Neuronal stem cell (in vitro differentiated cells): ENCODE results near the gene PEX16.

Source experiments
- DNase-seq: peaks from one replicate; pipeline ENCODE4 v3.0.0-alpha.2; 2013; ENCODE audit warnings: low spot score
- H2AFZ ChIP-seq: one replicate; pipeline ENCODE4 v1.6.1; 2013; ENCODE audit warnings: mild to moderate bottlenecking, low read length, inconsistent platforms
- H2AK5ac ChIP-seq: 2 replicates; pipeline ENCODE4 v1.6.1; 2013; ENCODE audit warnings: low read depth, mild to moderate bottlenecking, inconsistent platforms, low read length, moderate library complexity, mixed read lengths
- H2BK120ac ChIP-seq: 2 replicates; pipeline ENCODE4 v1.6.1; 2013; ENCODE audit warnings: low read depth, mild to moderate bottlenecking, inconsistent platforms, low read length, moderate library complexity, mixed read lengths
- H2BK12ac ChIP-seq: one replicate; pipeline ENCODE4 v1.6.1; 2013; ENCODE audit warnings: low read length, inconsistent platforms
- H2BK15ac ChIP-seq: 2 replicates; pipeline ENCODE4 v1.6.1; 2013; ENCODE audit warnings: mild to moderate bottlenecking, low read length, inconsistent platforms, mixed read lengths
- H2BK5ac ChIP-seq: one replicate; pipeline ENCODE4 v1.6.1; 2013; ENCODE audit warnings: inconsistent platforms, mild to moderate bottlenecking, low read length, moderate library complexity
- H3K14ac ChIP-seq: one replicate; pipeline ENCODE4 v1.6.1; 2013; ENCODE audit warnings: low read length, inconsistent platforms
- H3K18ac ChIP-seq: 2 replicates; pipeline ENCODE4 v1.6.1; 2013; ENCODE audit warnings: low read length, inconsistent platforms
- H3K23ac ChIP-seq: 2 replicates; pipeline ENCODE4 v1.6.1; 2013; ENCODE audit warnings: low read depth, mild to moderate bottlenecking, mixed read lengths, low read length, inconsistent platforms; ENCODE audit not compliant: poor library complexity
- H3K27ac ChIP-seq: replicated peaks from 3 replicates; pipeline ENCODE4 v1.5.1; 2013; ENCODE audit warnings: low read length, inconsistent platforms
- H3K27me3 ChIP-seq, 3 experiments: 2 replicates each; pipeline ENCODE4 v1.6.1; 2013; ENCODE audit warnings: low read length in 3 of 3, mild to moderate bottlenecking in 2 of 3, inconsistent platforms in 1 of 3, low read depth in 1 of 3, mixed read lengths in 1 of 3, moderate library complexity in 1 of 3; ENCODE audit not compliant: control insufficient read depth in 3 of 3, insufficient read depth in 3 of 3
- H3K36me3 ChIP-seq, 2 donors: replicated peaks in 1 of 2; 2 replicates each; pipeline ENCODE4 v1.6.1; 2013; ENCODE audit warnings: low read length in 2 of 2; ENCODE audit not compliant: control insufficient read depth in 2 of 2, insufficient read depth in 2 of 2
- H3K4ac ChIP-seq: 2 replicates; pipeline ENCODE4 v1.6.1; 2013; ENCODE audit warnings: inconsistent platforms, mild to moderate bottlenecking, low read length, moderate library complexity
- H3K4me1 ChIP-seq, 2 donors: 1 replicate in 1 of 2; 2 replicates in 1 of 2; pipeline ENCODE4 v1.6.1; 2013; ENCODE audit warnings: low read length in 2 of 2, low read depth in 1 of 2; ENCODE audit not compliant: control insufficient read depth in 2 of 2, insufficient read depth in 1 of 2
- H3K4me2 ChIP-seq: one replicate; pipeline ENCODE4 v1.6.1; 2013; ENCODE audit warnings: mild to moderate bottlenecking, low read length, inconsistent platforms; ENCODE audit not compliant: insufficient read depth, poor library complexity, severe bottlenecking
- H3K4me3 ChIP-seq, 2 donors: 2 replicates each; pipeline ENCODE4 v1.5.1; 2013; ENCODE audit warnings: low read length in 2 of 2, mild to moderate bottlenecking in 2 of 2, inconsistent platforms in 1 of 2, moderate library complexity in 1 of 2
- H3K79me1 ChIP-seq: one replicate; pipeline ENCODE4 v1.6.1; 2013; ENCODE audit warnings: low read depth, mild to moderate bottlenecking, inconsistent platforms, low read length, moderate library complexity
- H3K9ac ChIP-seq: one replicate; pipeline ENCODE4 v1.6.1; 2013; ENCODE audit warnings: mild to moderate bottlenecking, low read depth, low read length, inconsistent platforms; ENCODE audit not compliant: poor library complexity
- H3K9me3 ChIP-seq, 2 donors: replicated peaks in 1 of 2; 2 replicates each; pipeline versions ENCODE3 to v1.6.1; 2013; ENCODE audit warnings: low read length in 2 of 2, mild to moderate bottlenecking in 2 of 2, inconsistent platforms in 1 of 2, low read depth in 1 of 2, mixed read lengths in 1 of 2, moderate library complexity in 1 of 2; ENCODE audit not compliant: control insufficient read depth in 2 of 2, insufficient read depth in 1 of 2
- H4K8ac ChIP-seq: one replicate; pipeline ENCODE4 v1.6.1; 2013; ENCODE audit warnings: low read depth, mild to moderate bottlenecking, inconsistent platforms, low read length, moderate library complexity
- H4K91ac ChIP-seq: one replicate; pipeline ENCODE4 v1.6.1; 2013; ENCODE audit warnings: low read length, low read depth, mild to moderate bottlenecking, inconsistent platforms; ENCODE audit not compliant: poor library complexity
- WGBS, 2 donors: extraction: QIAGEN DNeasy Blood & Tissue Kit; methylation state at CpG; one replicate each; pipeline ENCODE4 v1.1.7; 2013; ENCODE audit warnings: missing lambda C conversion rate in 2 of 2, mixed read lengths in 1 of 2; ENCODE audit not compliant: insufficient read length in 2 of 2, insufficient replicate concordance in 1 of 2; ENCODE audit errors: extremely low coverage in 2 of 2; 5-methylcytosine and 5-hydroxymethylcytosine counted together

The PEX16 gene

DNA sequence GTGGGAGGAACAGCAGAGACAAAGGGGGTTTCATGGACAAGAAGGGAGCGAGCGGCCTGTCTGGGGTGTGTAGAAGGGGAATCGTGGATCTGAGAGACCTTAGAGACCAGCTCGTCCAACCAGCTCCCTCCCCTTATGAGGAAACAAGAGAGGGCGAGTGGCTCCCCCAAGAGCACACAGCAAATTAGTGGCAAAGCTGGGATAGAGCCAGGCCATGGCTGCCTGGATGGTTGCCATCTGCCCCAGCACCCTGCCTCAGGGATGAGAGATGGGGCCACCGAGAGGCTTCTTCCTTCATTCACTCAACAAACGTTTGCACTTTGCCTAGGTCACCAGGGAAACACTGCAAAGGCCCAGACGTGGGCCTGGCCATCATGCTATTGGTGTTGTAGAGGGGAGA is 28.1 kb downstream of the PEX16 start:
- no peak overlapping the region for H3K4ac ChIP-seq
- no peaks in the 10 kb centered on the region for H3K9me3 ChIP-seq
- H3K23ac ChIP-seq: no peak overlapping the region
- H3K4me2 ChIP-seq: no peak overlapping the region
- no peaks in the 10 kb centered on the region for H3K79me1 ChIP-seq
- peaks cover 9 to 10% of the 10 kb centered on the region in 2 donors for H3K4me1 ChIP-seq
- H3K18ac ChIP-seq: no peak overlapping the region
- DNase-seq: no peak
- H2BK120ac ChIP-seq: no peak overlapping the region
- no peak overlapping the region for H3K14ac ChIP-seq
- no peak overlapping the region for H2BK5ac ChIP-seq
- peaks cover 0 to 62% (median 15%) of the 10 kb centered on the region in 3 experiments for H3K27me3 ChIP-seq
- H2BK12ac ChIP-seq: no peak overlapping the region
- H2BK15ac ChIP-seq: no peak overlapping the region
- H4K91ac ChIP-seq: no peak overlapping the region
- H3K4me3 ChIP-seq: no peak overlapping the region
- H3K9ac ChIP-seq: no peak overlapping the region
- no peak overlapping the region for H3K27ac ChIP-seq
- no peak overlapping the region for H2AK5ac ChIP-seq
- H3K36me3 ChIP-seq: no peaks in the 10 kb centered on the region
- no CpG with 5 or more reads among the region's 8 CpGs for WGBS, 2 donors
- H4K8ac ChIP-seq: no peak overlapping the region
- no peak overlapping the region for H2AFZ ChIP-seq

DNA sequence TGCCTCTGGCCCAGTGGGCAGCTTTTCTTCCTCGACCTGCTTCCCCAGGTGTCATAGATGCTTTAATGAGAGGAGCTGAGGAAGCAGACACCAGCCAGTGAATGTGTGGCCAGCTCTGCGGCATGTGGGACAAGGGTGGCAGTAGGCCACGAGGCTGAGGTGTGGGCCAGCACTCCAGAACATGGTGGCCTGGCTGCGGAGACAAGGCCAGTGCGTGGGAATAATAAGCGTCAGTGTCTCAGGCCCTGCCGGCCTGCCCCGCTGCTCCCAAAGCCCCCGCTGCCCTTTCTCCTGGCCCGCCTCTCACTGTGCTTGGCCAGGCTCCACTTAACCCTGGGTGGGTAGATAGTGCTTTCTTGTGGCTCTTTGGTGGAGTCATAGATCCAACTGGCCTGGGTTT is 30.1 kb downstream of the PEX16 start:
- Histone ChIP-seq H3K4me2 (no peak overlapping the region), H3K23ac (no peak overlapping the region), H3K4me3 (peak overlapping the region in 1 of 2 donors; percentile 51), H2BK5ac (no peak overlapping the region), H3K9me3 (no peaks in the 10 kb centered on the region), H3K14ac (peak overlapping the region; percentile 25), H2BK120ac (no peak overlapping the region), H4K8ac (no peak overlapping the region), H4K91ac (no peak overlapping the region), H3K27me3 (peaks cover 0 to 43% (median 15%) of the 10 kb centered on the region in 3 experiments), H3K27ac (no peak overlapping the region), H2BK12ac (no peak overlapping the region), H3K4me1 (peaks cover 7% of the 10 kb centered on the region in 2 donors), H3K79me1 (no peaks in the 10 kb centered on the region), H3K9ac (no peak overlapping the region), H2BK15ac (no peak overlapping the region), H3K36me3 (no peaks in the 10 kb centered on the region), H3K18ac (no peak overlapping the region), H2AK5ac (peak overlapping the region; percentile 24), H2AFZ (no peak overlapping the region), H3K4ac (no peak overlapping the region)
- no CpG with 5 or more reads among the region's 10 CpGs for WGBS, 2 donors
- DNase-seq: no peak

- Histone ChIP-seq H3K9ac (no peak overlapping the region), H3K27ac (no peak overlapping the region), H3K14ac (no peak overlapping the region), H3K4me2 (no peak overlapping the region), H4K8ac (no peak overlapping the region), H2BK5ac (no peak overlapping the region), H4K91ac (no peak overlapping the region), H2BK120ac (no peak overlapping the region), H2BK15ac (no peak overlapping the region), H3K4me1 (peaks cover 7% of the 10 kb centered on the region in 2 donors), H3K4me3 (peak overlapping the region in 1 of 2 donors; percentile 57), H3K9me3 (no peaks in the 10 kb centered on the region), H2AFZ (no peak overlapping the region), H3K27me3 (peaks cover 0 to 40% (median 15%) of the 10 kb centered on the region in 3 experiments), H2BK12ac (no peak overlapping the region), H3K23ac (no peak overlapping the region), H3K18ac (no peak overlapping the region), H2AK5ac (peak overlapping the region; percentile 24), H3K36me3 (peaks cover 2% of the 10 kb centered on the region in 2 donors), H3K4ac (no peak overlapping the region), H3K79me1 (no peaks in the 10 kb centered on the region)
- no CpG with 5 or more reads among the region's 4 CpGs for WGBS, 2 donors
- DNase-seq: no peak
Measured at GRCh38 chr11:45886816-45887520, 30.7 kb downstream of the PEX16 start.

GRCh38 chr11:45885921-45886721 is 31.6 kb downstream of the PEX16 start:
- Histone ChIP-seq H3K79me1 (no peaks in the 10 kb centered on the region), H3K4me1 (peaks cover 7% of the 10 kb centered on the region in 2 donors), H3K27me3 (peaks cover 0 to 40% (median 15%) of the 10 kb centered on the region in 3 experiments), H3K4me2 (peak overlapping the region; percentile 88), H3K4me3 (peak overlapping the region; percentile 57 to 79), H2BK15ac (no peak overlapping the region), H2AK5ac (peak overlapping the region; percentile 40), H2AFZ (peak overlapping the region; percentile 93), H2BK5ac (no peak overlapping the region), H3K9me3 (no peaks in the 10 kb centered on the region), H3K18ac (peak overlapping the region; percentile 78), H2BK12ac (no peak overlapping the region), H3K9ac (peak overlapping the region; percentile 61), H4K8ac (no peak overlapping the region), H3K23ac (peak overlapping the region; percentile 51), H3K14ac (no peak overlapping the region), H3K4ac (no peak overlapping the region), H2BK120ac (no peak overlapping the region), H4K91ac (no peak overlapping the region), H3K36me3 (peaks cover 2 to 10% of the 10 kb centered on the region in 2 donors), H3K27ac (no peak overlapping the region)
- DNase-seq: no peak
- no CpG with 5 or more reads among the region's 43 CpGs for WGBS, 2 donors
